HUES6 (cell line): ENCODE data around the gene ARID5B.

ENCODE experiments used
- H3K27ac ChIP-seq: 2 replicates; pipeline ENCODE4 v1.7.0; 2013; ENCODE audit warnings: low read depth, mild to moderate bottlenecking, low read length, inconsistent platforms
- H3K27me3 ChIP-seq: 2 replicates; pipeline ENCODE4 v1.6.1; 2013; ENCODE audit warnings: low read length; ENCODE audit not compliant: control insufficient read depth, insufficient read depth
- H3K36me3 ChIP-seq: 2 replicates; pipeline ENCODE4 v1.6.1; 2013; ENCODE audit warnings: low read length; ENCODE audit not compliant: control insufficient read depth, insufficient read depth
- H3K4me1 ChIP-seq: 2 replicates; pipeline ENCODE4 v1.6.1; 2013; ENCODE audit warnings: low read length; ENCODE audit not compliant: control insufficient read depth, insufficient read depth
- H3K4me3 ChIP-seq: 2 replicates; pipeline ENCODE4 v1.5.1; 2013; ENCODE audit warnings: low read depth, low read length
- H3K9ac ChIP-seq: one replicate; pipeline ENCODE4 v1.6.1; 2013; ENCODE audit warnings: mild to moderate bottlenecking, low read length
- H3K9me3 ChIP-seq: 2 replicates; pipeline ENCODE4 v1.6.1; 2013; ENCODE audit warnings: low read depth, low read length; ENCODE audit not compliant: control insufficient read depth, insufficient read depth

Gene ARID5B

GRCh38 chr10:62057850-62058249, 156.4 kb downstream of the ARID5B start:
- Histone ChIP-seq H3K36me3 (no peaks in the 10 kb centered on the region), H3K4me1 (no peaks in the 10 kb centered on the region), H3K27me3 (no peaks in the 10 kb centered on the region), H3K27ac (no peak overlapping the region), H3K4me3 (no peak overlapping the region), H3K9ac (no peak overlapping the region), H3K9me3 (no peaks in the 10 kb centered on the region)

GRCh38 chr10:62058476-62058875, 157.0 kb downstream of the ARID5B start:
- Histone ChIP-seq H3K36me3 (no peaks in the 10 kb centered on the region), H3K4me3 (no peak overlapping the region), H3K9ac (no peak overlapping the region), H3K9me3 (no peaks in the 10 kb centered on the region), H3K27me3 (no peaks in the 10 kb centered on the region), H3K4me1 (no peaks in the 10 kb centered on the region), H3K27ac (no peak overlapping the region)

- H3K4me1 ChIP-seq: no peaks in the 10 kb centered on the region
- no peaks in the 10 kb centered on the region for H3K36me3 ChIP-seq
These were observed 157.4 kb downstream of the ARID5B start for GRCh38 chr10:62058896-62059216.

GRCh38 chr10:62059217-62059920, 157.9 kb downstream of the ARID5B start:
- Histone ChIP-seq H3K9me3 (no peaks in the 10 kb centered on the region), H3K4me1 (no peaks in the 10 kb centered on the region), H3K27me3 (no peaks in the 10 kb centered on the region), H3K4me3 (no peak overlapping the region), H3K27ac (no peak overlapping the region), H3K36me3 (no peaks in the 10 kb centered on the region), H3K9ac (no peak overlapping the region)

More at GRCh38 chr10:62058896-62059216, 157.4 kb downstream of the ARID5B start:
- no peaks in the 10 kb centered on the region for H3K9me3 ChIP-seq
- no peak overlapping the region for H3K27ac ChIP-seq
- no peaks in the 10 kb centered on the region for H3K27me3 ChIP-seq
- H3K4me3 ChIP-seq: no peak overlapping the region
- H3K9ac ChIP-seq: no peak overlapping the region

GRCh38 chr10:62062028-62062427, 160.5 kb downstream of the ARID5B start:
- H3K27me3 ChIP-seq: no peaks in the 10 kb centered on the region
- no peak overlapping the region for H3K4me3 ChIP-seq
- H3K9me3 ChIP-seq: no peaks in the 10 kb centered on the region
- H3K4me1 ChIP-seq: no peaks in the 10 kb centered on the region
- H3K9ac ChIP-seq: no peak overlapping the region
- H3K27ac ChIP-seq: no peak overlapping the region
- H3K36me3 ChIP-seq: no peaks in the 10 kb centered on the region

DNA sequence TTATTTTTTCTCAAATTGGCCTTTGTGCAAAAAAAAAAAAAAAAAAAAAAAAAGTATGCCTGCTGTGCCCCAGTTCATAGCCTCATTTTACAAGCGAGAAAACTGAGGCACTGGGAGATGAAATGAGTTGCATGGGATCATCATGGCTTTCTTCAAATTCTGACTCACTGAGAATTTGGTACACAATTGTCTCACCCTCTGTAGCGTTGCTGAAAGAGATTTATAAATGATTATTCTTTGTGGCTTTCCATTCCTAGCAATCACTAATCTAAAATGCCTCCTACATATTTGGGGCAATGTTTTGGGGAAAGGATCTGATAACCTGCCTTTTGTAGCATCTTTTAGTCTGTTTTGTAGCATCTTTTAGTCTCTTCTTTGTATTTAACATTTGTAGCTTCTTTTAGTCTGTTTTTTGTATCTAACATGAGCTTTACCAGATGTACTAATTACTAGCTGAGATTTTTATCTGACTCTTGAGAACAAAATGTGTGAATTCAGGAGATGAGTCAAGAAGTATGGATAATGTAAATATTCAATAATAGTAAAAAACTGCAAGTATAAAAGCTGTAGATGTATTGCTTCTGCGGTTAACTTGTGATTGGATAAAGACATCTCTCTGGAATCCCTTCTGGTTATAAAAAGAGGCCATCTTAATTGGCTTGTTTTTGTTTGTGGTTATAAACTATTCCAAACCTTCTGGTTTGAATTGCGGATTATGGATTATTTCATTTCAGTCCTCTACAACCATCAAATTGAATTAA, 161.4 kb downstream of the ARID5B start:
- H3K36me3 ChIP-seq: no peaks in the 10 kb centered on the region
- H3K9ac ChIP-seq: no peak overlapping the region
- H3K4me3 ChIP-seq: no peak overlapping the region
- H3K27me3 ChIP-seq: no peaks in the 10 kb centered on the region
- no peaks in the 10 kb centered on the region for H3K4me1 ChIP-seq
- H3K9me3 ChIP-seq: no peaks in the 10 kb centered on the region
- no peak overlapping the region for H3K27ac ChIP-seq

- Histone ChIP-seq H3K4me1 (no peaks in the 10 kb centered on the region), H3K27me3 (no peaks in the 10 kb centered on the region), H3K9ac (no peak overlapping the region), H3K4me3 (no peak overlapping the region), H3K36me3 (no peaks in the 10 kb centered on the region), H3K27ac (no peak overlapping the region), H3K9me3 (no peaks in the 10 kb centered on the region)
These were observed 162.4 kb downstream of the ARID5B start for GRCh38 chr10:62063795-62064472.

- Histone ChIP-seq H3K4me3 (no peak overlapping the region), H3K4me1 (peaks cover 8% of the 10 kb centered on the region; the same call in 1 of the 2 replicates), H3K27me3 (no peaks in the 10 kb centered on the region), H3K36me3 (no peaks in the 10 kb centered on the region), H3K9ac (no peak overlapping the region), H3K27ac (no peak overlapping the region), H3K9me3 (no peaks in the 10 kb centered on the region)
These were observed 166.1 kb downstream of the ARID5B start for GRCh38 chr10:62067560-62067959.

DNA sequence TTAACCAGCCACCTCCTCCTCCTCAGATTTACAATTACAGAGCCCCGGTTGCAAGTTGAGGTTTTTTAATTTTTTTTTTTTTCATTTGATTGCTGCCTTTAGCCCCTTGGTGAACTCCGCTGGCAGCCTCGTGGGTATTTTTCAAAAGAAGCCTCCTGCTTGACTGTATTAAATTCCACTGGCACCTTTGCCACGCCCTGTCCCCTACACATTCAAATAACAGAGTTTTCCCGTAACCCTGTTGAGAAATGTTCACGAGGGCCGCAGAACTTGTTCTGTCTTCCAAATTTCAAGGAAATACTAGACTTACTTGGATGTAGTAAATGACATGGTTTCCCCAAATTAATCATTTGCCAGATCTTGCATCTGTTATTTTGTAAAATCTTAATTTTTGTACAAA, 167.0 kb downstream of the ARID5B start:
- Histone ChIP-seq H3K4me1 (peaks cover 8% of the 10 kb centered on the region; the same call in 1 of the 2 replicates), H3K36me3 (no peaks in the 10 kb centered on the region), H3K9ac (no peak overlapping the region), H3K4me3 (no peak overlapping the region), H3K27ac (no peak overlapping the region), H3K27me3 (no peaks in the 10 kb centered on the region), H3K9me3 (no peaks in the 10 kb centered on the region)

DNA sequence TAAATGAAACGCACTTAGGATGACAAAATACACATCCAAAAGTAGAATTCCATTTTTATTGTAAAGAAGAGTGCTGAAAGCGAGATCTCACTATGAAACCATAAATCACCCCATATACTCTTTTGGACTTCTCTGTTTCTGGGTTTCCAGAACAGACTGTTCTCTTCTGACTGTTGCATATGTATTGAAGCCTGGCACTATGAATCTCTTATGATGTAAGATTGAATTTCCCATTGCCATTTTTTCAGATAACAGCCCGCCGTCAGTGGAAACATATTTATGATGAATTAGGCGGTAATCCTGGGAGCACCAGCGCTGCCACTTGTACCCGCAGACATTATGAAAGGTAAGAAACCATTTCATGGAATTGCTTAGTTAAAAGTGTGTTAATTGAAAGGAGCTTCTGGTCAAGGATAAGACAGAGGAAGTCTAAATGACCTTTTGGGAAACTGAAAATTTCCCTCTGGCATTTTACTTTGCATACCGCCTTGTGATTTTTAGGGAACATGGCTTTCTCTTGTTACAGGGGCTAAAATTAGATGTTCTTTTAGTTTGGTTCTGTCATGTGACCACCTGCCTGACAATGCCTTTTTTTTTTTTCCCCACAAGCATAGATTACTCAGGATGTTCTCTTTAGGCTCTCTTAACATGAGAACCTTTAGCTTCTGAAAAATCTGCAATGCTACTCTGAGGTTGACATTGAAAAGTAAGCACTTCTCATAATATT, 168.1 kb downstream of the ARID5B start:
- Histone ChIP-seq H3K27ac (no peak overlapping the region), H3K9me3 (no peaks in the 10 kb centered on the region), H3K27me3 (no peaks in the 10 kb centered on the region), H3K36me3 (no peaks in the 10 kb centered on the region), H3K4me3 (no peak overlapping the region), H3K9ac (no peak overlapping the region), H3K4me1 (peaks cover 8% of the 10 kb centered on the region; the same call in 1 of the 2 replicates)
